NCI-H1694 treated with DMSO at 0.1 percent for 48 hours (cell line): Measurements from ENCODE around the gene NEK9.
"Not testable (repeated sequence)": the region's sequence is repeated elsewhere in the genome, so short reads cannot be mapped to it uniquely, and the experiment has no call there.

ENCODE experiments used
- DNase-seq: peaks from one replicate; lab custom pipeline; 2025; lab: John Stamatoyannopoulos, UW

The NEK9 gene

GRCh38 chr14:75144944-75145343, 18.1 kb upstream of the NEK9 start:
- DNase-seq, result no peak

- no peak for DNase-seq
These were observed 17.1 kb upstream of the NEK9 start for GRCh38 chr14:75143761-75144527.

- no peak for DNase-seq
These were observed 15.6 kb upstream of the NEK9 start for GRCh38 chr14:75142494-75142893.

GRCh38 chr14:75141967-75142366, 15.1 kb upstream of the NEK9 start:
- peak; percentile 55 for DNase-seq

GRCh38 chr14:75141062-75141461, 14.2 kb upstream of the NEK9 start:
- no peak for DNase-seq

- DNase-seq, result no peak
These were observed 13.8 kb upstream of the NEK9 start for GRCh38 chr14:75140620-75141019.

- no peak for DNase-seq
These were observed 12.3 kb upstream of the NEK9 start for GRCh38 chr14:75139185-75139584.

- no peak for DNase-seq
These were observed 11.6 kb upstream of the NEK9 start for GRCh38 chr14:75138492-75138891.

- DNase-seq, result no peak
These were observed 7.8 kb upstream of the NEK9 start for GRCh38 chr14:75134644-75135043.

- no peak for DNase-seq
These were observed 6.7 kb upstream of the NEK9 start for GRCh38 chr14:75133597-75133996.

GRCh38 chr14:75132382-75133086, 5.7 kb upstream of the NEK9 start:
- peak; percentile 87 for DNase-seq

GRCh38 chr14:75128596-75128990, 1.7 kb upstream of the NEK9 start:
- DNase-seq, result no peak

GRCh38 chr14:75127903-75128595, 1.2 kb upstream of the NEK9 start:
- no peak for DNase-seq

GRCh38 chr14:75127474-75127820, 599 bp upstream of the NEK9 start:
- not testable (repeated sequence) for DNase-seq

- no peak for DNase-seq
These were observed 715 bp downstream of the NEK9 start for GRCh38 chr14:75126121-75126544.

GRCh38 chr14:75125617-75126016, 1.2 kb downstream of the NEK9 start:
- no peak for DNase-seq

GRCh38 chr14:75123991-75124390, 2.9 kb downstream of the NEK9 start:
- no peak for DNase-seq

- DNase-seq, result no peak
These were observed 5.3 kb downstream of the NEK9 start for GRCh38 chr14:75121552-75121951.

- DNase-seq, result no peak
These were observed 6.1 kb downstream of the NEK9 start for GRCh38 chr14:75120541-75121291.

GRCh38 chr14:75119056-75119455, 7.8 kb downstream of the NEK9 start:
- no peak for DNase-seq

GRCh38 chr14:75113932-75114539, 12.8 kb downstream of the NEK9 start:
- no peak for DNase-seq

- DNase-seq, result no peak
These were observed 17.0 kb downstream of the NEK9 start for GRCh38 chr14:75109877-75110276.
